GM21447 (cell line): ENCODE data around the gene CDON.
"Not testable (repeated sequence)": the region's sequence is repeated elsewhere in the genome, so short reads cannot be mapped to it uniquely, and the experiment has no call there.

Experiments used
- ATAC-seq: cut with Tn5 transposase; IDR thresholded peaks from one replicate; pipeline ENCODE4 v1.9.1; 2021; ENCODE audit not compliant: unreplicated experiment

Gene CDON

GRCh38 chr11:125930076-125930450 lies 132.6 kb downstream of the CDON start:
- ATAC-seq: no peak

DNA sequence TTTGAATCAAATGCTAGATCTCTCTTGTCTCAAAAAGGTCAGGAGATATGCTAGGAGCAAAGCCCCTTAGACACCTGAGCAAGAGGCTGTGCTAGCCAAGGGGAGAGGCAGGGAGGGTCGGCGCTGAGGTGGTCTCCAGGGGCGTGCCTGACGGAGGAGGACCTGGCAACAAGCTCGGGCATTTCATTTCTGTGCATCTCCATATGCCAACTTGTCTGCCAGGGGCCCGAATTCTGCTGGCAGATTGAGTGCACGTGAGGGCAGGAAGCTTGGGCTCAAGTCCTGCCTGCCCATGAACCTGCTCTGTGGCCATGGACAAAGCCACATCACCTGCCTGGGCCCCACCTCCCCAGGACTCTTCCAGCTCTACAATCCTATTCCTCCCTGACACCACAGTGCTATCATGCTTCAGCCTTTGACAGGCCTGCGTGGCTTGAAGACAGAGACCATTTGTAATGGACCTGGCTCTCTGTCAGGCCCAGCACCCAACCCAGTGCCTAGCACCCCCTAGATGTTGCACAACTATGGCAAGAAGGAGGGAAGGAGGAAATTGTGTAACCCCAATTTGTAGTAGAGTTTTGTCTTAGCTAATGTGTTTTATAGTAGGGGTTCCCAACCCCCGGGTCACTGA lies 133.1 kb downstream of the CDON start:
- ATAC-seq: no peak

- ATAC-seq: no peak
Observed at GRCh38 chr11:125926682-125927081, 136.0 kb downstream of the CDON start.

DNA sequence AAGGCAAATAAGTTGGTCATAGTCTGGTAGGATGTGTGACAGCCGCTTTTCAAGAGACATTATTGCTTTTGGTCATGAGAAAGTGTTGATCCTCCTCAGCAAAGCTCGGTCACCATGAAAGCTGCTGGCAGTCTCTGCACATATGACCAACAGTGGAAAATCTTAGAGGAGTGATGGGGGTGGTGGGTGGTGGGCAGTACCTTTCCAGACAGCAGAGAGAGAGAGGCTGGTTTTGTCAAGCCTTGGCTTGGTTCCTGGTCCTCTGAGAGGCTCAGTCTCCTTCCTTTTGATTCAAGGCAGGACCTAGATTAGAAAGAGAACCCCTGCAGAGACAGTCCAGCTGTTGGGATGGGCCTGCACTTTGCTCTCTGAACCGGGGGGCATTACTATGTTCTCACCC lies 136.9 kb downstream of the CDON start:
- ATAC-seq: no peak

- no peak for ATAC-seq
Observed at GRCh38 chr11:125925247-125925740, 137.4 kb downstream of the CDON start.

GRCh38 chr11:125924384-125925007 lies 138.2 kb downstream of the CDON start:
- no peak for ATAC-seq

GRCh38 chr11:125923633-125924032 lies 139.0 kb downstream of the CDON start:
- ATAC-seq: no peak

GRCh38 chr11:125923012-125923579 lies 139.6 kb downstream of the CDON start:
- peak; percentile 48 for ATAC-seq

DNA sequence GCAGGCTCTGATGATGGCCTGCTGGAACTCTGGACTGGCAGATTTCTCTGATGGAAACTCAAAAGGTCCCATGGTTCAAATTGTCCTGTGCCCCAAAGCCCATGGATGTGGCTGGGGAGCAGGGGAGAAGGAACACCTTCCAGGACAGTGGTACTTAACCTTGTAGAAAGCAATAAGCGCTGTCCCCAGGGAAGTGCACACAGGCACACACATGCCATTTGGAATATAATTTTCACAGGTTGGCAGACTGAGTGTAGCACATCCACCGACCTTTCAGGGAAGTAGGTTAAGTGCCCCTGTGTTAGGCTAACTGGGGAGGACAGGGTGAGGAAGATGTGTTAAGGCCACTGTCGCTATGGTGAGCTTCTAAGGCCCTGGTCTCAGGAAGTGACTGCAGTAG lies 140.5 kb downstream of the CDON start:
- no peak for ATAC-seq

DNA sequence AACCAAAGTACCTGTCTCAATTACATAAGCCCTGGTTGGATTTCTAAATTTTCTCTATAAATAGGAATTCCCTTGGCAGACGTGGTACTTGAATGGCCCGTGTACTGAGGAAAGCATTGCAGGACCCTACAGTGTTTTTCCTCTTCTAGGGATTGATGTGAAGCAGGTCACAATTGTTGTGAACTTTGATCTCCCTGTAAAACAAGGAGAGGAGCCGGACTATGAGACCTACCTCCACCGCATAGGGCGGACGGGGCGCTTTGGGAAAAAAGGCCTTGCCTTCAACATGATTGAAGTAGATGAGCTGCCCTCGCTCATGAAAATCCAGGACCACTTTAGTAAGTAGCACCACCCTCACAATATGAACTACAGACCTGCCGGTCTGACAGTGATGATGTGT lies 141.6 kb downstream of the CDON start:
- no peak for ATAC-seq

DNA sequence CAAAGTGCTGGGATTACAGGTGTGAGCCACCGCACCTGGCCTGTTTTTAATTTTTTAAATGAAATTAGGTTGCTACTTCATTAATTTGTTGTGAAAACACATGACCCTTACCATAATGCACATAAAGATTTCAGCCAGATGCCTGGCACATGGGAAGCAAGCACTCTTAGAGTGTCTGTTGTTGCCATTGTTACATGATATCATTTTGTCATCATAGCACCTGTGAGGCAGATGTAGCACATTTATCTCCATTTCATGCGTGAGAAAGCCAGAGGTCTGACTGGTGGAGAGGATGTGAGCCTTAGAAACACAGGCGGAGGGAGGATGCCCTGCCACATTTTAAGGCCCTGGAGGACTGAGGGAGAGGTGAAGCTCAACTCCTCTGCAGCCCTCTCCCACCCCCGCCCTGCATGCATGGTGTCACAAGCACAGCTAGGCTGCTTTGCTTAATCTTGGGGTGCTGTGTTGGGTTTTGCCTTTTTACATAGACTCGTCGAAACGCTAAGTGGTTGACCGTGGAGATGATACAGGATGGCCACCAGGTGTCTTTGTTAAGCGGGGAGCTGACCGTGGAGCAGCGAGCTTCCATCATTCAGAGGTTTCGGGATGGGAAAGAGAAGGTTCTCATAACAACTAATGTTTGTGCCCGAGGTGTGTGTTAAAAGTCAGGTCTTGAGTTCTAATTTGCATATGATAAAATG lies 144.4 kb downstream of the CDON start:
- no peak for ATAC-seq

- ATAC-seq: no peak
Observed at GRCh38 chr11:125916683-125917347, 145.9 kb downstream of the CDON start.

GRCh38 chr11:125914601-125915000 lies 148.1 kb downstream of the CDON start:
- ATAC-seq: not testable (repeated sequence)

DNA sequence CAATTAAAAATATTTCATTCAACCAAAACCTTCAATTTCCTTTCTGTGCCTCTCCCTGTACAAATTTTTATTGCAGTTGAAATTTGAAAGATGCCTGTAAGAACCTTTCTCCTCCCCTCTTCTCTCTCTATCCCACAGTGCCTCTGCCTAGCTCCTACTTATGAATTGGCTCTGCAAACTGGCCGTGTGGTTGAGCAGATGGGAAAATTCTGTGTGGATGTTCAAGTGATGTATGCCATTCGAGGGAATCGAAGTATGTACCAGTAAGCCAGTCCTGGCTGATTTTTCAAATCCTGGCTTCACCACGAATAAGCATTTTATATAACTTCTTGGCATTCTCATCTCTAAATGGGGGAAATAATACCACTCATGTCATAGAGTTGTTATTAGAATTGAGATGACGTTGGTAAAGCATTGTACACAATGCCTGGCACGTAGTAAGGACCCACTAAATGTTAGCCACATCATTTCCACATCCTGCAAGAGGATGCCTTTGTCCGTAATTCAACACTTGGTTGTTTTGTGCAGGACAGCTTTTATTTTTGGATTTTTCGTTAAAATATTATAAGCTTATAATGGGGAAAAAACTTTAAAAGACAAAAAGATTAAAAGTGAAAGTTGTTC lies 152.3 kb downstream of the CDON start:
- ATAC-seq: no peak
